Lower leg skin (tissue), 4 donors: ENCODE measurements around the gene MAN1A1. TPM values are rescaled to one million over a fixed set of nuclear protein-coding genes. Genes with fewer than 3 reads are reported as not detected.

ENCODE experiments used
- DNase-seq, 2 donors: peaks; one replicate each; pipeline ENCODE4 v3.0.0-alpha.2; 2019; ENCODE audit warnings: low spot score in 2 of 2
- H3K4me3 ChIP-seq: fragments of 200-600 bp; sonication (generic); 2 replicates; pipeline ENCODE4 v1.5.1; 2017; ENCODE audit warnings: mild to moderate bottlenecking, low read depth; ENCODE audit not compliant: poor library complexity, severe bottlenecking
- POLR2A ChIP-seq, 2 donors: fragments of 450-650 bp; IDR thresholded peaks; one replicate each; pipeline ENCODE4 v1.6.1; 2016 to 2017; ENCODE audit warnings: antibody characterized with exemption in 2 of 2, mild to moderate bottlenecking in 1 of 2, moderate library complexity in 1 of 2
- WGBS, 2 donors: methylation state at CpG; one replicate each; pipeline ENCODE4 v1.1.5; 2018; 5-methylcytosine and 5-hydroxymethylcytosine counted together
- intact Hi-C: fragments of 100-400 bp; cut with DNase I; formaldehyde crosslinking; loops from one replicate; pipeline ENCODE4 v1.15.0; 2023; ENCODE audit warnings: low total_unique reads
- total RNA-seq, 4 donors: library from RNA; depleted of rRNA; stranded (reverse); fragments of >200 nt; gene quantifications; one replicate each; pipeline ENCODE4 v1.1.0, GENCODE V29; 2016
- TF ChIP-seq, protein P1 (sequence below), 3 donors: fragments of 450-650 bp; IDR thresholded peaks; one replicate each; pipeline ENCODE4 v1.5.1; 2016; ENCODE audit warnings: antibody characterized with exemption in 3 of 3, mild to moderate bottlenecking in 3 of 3, moderate library complexity in 2 of 3

Gene MAN1A1
- total RNA-seq, 4 donors from 2014 or later, result 33.5 to 85.7 (median 37.1) TPM

DNA sequence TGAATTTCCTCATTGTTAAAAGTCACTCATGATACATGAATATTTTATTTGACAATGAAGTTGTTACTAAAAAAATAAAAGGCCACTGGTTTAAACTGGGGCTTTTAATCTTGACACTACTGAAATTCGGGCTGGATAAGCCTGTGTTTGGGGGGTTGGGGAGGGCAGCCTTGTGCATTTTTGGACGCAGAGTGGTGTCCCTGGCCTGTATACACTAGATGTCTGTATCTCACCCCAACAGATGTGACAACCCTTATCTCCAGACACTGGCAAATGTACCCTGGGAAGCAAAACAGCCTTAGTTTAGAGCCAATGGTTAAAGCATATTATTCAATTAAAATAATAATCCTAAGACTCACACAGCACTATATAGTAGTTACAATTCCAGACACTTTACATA lies 24.8 kb downstream of the MAN1A1 start:
- H3K4me3 ChIP-seq, result no peak overlapping the region
- intact Hi-C loops, result no loop called here
- 85 to 95% methylated on average over 2 of the region's 2 CpGs for WGBS, 2 donors
- no peak for TF ChIP-seq POLR2A (IDR thresholded peaks at IDR 0.05)
- TF ChIP-seq, protein P1, sequence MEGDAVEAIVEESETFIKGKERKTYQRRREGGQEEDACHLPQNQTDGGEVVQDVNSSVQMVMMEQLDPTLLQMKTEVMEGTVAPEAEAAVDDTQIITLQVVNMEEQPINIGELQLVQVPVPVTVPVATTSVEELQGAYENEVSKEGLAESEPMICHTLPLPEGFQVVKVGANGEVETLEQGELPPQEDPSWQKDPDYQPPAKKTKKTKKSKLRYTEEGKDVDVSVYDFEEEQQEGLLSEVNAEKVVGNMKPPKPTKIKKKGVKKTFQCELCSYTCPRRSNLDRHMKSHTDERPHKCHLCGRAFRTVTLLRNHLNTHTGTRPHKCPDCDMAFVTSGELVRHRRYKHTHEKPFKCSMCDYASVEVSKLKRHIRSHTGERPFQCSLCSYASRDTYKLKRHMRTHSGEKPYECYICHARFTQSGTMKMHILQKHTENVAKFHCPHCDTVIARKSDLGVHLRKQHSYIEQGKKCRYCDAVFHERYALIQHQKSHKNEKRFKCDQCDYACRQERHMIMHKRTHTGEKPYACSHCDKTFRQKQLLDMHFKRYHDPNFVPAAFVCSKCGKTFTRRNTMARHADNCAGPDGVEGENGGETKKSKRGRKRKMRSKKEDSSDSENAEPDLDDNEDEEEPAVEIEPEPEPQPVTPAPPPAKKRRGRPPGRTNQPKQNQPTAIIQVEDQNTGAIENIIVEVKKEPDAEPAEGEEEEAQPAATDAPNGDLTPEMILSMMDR (IDR thresholded peaks at IDR 0.05), result no peak
- no peak for DNase-seq

DNA sequence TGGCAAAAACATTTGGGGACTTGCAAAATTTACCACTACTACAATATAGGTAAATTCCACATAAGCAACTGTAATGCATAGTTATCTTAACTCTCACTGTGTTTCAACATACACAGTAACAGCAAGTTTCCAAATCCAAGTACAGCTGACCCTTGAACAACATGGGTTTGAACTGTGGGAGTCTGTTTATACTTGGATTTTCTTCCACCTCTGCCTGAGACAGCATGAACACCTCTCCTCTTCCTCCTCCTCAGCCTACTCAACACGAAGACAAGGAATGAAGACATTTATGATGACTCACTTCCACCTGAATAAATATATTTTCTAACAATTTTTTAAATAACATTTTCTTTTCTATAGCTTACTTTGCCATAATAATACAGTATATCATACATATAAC lies 25.6 kb downstream of the MAN1A1 start:
- intact Hi-C loops, result no loop called here
- TF ChIP-seq, protein P1 (IDR thresholded peaks at IDR 0.05), result no peak
- TF ChIP-seq POLR2A (IDR thresholded peaks at IDR 0.05), result no peak
- WGBS, 2 donors, result 64 to 83% methylated on average over 1 of the region's 1 CpG
- H3K4me3 ChIP-seq, result no peak overlapping the region
- no peak for DNase-seq

DNA sequence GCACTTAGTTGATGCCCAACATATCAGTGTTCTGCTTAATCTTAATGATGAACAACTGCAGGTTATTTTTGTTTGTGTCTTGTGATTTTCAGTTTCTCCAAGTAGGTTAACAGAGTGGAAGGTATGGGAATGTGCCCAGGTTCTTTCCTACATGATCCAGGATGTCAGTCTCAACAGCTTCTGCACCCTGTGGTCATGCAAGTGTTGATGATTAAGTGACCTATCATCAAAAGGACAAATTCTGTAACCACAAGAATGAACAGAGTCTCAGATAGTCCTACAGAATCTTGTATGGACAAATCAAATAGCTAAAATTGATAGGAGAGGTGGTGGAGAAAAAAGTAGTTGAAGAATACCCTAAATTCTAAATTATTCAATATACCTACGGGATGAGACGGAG lies 26.1 kb downstream of the MAN1A1 start:
- intact Hi-C loops, result no loop called here
- 95 to 100% methylated on average over 2 of the region's 2 CpGs for WGBS, 2 donors
- H3K4me3 ChIP-seq, result no peak overlapping the region
- DNase-seq, result no peak
- TF ChIP-seq, protein P1 (IDR thresholded peaks at IDR 0.05), result no peak
- TF ChIP-seq POLR2A (IDR thresholded peaks at IDR 0.05), result no peak

DNA sequence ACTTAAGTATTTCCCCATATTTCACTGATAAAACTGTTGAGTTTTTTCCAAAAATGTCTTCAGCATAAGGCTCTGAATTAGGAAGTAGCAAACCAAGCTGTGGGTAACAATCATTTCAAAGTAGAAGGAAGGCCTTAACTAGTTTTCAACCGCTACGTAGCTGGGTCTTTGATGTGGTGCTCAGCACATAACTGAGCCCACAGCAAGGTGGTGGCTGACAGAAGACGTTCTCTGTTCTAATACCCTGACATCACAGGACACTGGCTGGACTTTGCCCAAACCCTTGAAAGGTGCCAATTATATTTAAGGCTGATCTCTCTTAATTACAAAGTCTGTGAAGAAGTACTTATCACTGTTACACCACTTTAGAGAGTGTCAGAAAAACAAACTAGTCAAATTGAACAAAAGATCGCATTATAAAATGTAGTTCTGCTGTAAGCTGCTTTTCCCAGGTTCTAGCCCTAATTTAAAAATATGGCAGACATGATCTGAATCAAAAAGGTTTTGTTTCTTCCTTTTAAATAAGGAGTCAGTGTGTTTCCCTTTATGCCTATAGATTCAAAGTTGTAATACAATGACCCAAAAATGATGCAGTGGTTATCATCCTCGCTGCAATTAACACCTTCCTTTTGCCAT lies 26.7 kb downstream of the MAN1A1 start:
- no peak overlapping the region for H3K4me3 ChIP-seq
- intact Hi-C loops, result no loop called here
- TF ChIP-seq POLR2A (IDR thresholded peaks at IDR 0.05), result no peak
- TF ChIP-seq, protein P1 (IDR thresholded peaks at IDR 0.05), result no peak
- 90 to 91% methylated on average over 5 of the region's 5 CpGs for WGBS, 2 donors
- no peak for DNase-seq

DNA sequence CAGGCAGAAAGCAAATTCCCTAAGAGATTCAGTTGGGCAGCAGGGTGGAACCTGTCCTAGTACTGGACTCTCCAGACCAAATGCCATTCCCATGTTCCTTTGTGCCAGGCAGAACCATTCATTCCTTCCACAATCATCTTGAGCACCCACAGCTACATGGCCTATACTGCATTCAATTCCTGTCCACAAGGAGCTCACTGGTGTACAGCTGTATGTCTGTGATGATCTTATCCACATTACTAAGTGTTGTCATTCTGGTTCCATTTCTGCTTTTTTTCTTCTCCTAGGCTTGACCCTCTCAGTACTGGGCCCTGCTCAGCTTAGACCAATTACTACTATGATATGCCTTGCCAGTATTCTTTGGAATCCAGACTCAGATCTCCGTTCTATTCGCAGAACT lies 27.5 kb downstream of the MAN1A1 start:
- intact Hi-C loops, result no loop called here
- H3K4me3 ChIP-seq, result no peak overlapping the region
- no peak for DNase-seq
- TF ChIP-seq POLR2A (IDR thresholded peaks at IDR 0.05), result no peak
- TF ChIP-seq, protein P1 (IDR thresholded peaks at IDR 0.05), result no peak
- WGBS, 2 donors, result 95 to 96% methylated on average over 2 of the region's 2 CpGs

DNA sequence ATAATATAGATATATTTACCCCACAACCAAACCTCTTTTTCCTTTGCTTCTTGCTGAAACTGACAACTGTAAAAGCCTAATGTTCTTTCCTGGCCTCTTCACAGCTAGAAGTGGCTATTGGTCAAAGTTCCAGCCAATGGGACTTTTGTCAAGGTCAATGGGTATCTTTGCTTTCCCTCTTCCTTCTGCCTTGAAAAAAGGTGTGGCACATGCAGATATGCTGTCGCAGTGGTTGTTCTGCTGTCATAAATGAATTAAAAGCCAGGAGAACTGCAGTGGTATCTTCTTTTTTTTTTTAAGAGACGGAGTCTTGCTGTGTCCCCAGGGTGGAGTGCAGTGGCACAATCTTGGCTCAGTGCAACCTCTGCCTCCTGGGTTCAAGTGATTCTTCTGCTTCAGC lies 29.9 kb downstream of the MAN1A1 start:
- H3K4me3 ChIP-seq, result no peak overlapping the region
- TF ChIP-seq, protein P1 (IDR thresholded peaks at IDR 0.05), result no peak
- TF ChIP-seq POLR2A (IDR thresholded peaks at IDR 0.05), result no peak
- no peak for DNase-seq
- 94 to 95% methylated on average over 2 of the region's 2 CpGs for WGBS, 2 donors
- intact Hi-C loops, result no loop called here
